ENCODE data around the gene KCTD5.
"Not testable (repeated sequence)": the region's sequence is repeated elsewhere in the genome, so short reads cannot be mapped to it uniquely, and the experiment has no call there.

The KCTD5 gene

DNA sequence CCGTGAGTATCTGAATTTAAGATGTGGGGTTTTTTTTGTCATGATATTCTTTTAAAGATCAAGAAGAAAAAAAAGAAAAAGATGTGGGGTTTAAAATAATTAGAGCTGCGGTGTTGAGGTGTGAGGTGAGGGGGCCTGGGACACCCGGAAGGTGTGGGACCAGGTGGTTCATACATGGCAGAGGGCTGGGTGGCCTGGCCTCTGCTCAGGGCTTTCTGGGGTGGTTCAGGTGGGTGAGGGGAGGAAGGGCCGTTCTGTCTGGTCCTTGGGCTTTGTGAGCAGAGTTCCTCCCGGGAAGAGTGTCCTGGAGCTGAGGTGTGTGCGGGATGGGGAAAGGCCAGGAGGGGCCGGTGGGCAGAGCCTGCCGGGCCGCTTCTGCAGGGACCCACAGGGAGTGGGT, 32.7 kb downstream of the KCTD5 start:
- H3K4me3 Mint-ChIP-seq, result no peak overlapping the region
- intact Hi-C loops (cut with micrococcal nuclease), result no loop called here

DNA sequence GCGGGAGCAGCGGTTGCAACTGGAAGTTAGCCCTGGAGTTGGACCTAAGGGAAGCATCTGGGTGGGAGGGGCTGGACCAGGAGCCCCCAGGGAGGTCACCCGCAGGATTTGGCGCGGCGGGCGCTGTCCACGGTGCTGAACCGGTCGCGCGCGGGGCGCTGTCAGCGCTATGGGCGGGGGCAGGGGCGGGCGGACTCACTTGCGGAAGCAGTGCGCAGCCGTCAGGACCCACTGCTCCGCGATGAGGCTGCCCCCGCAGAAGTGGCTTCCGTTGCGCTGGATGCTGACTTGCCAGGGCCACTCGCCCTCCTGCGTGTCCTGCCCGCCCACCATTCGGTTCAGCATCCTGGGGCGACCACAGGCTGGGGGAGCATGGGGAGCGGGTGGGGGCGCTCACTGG, 33.2 kb downstream of the KCTD5 start:
- Mint-ChIP-seq H3K27ac (no peak overlapping the region), H3K36me3 (ENCODE audit: low read depth) (peaks cover 2% of the 10 kb centered on the region), H3K9me3 (no peaks in the 10 kb centered on the region), H3K4me1 (ENCODE audit: low read depth) (peaks cover 33% of the 10 kb centered on the region), H3K27me3 (peaks cover 31% of the 10 kb centered on the region), H3K4me3 (no peak overlapping the region)
- intact Hi-C loops (cut with micrococcal nuclease), result no loop called here

More for the DNA sequence above, 32.7 kb downstream of the KCTD5 start:
- no peak overlapping the region for H3K27ac Mint-ChIP-seq
- peaks cover 7% of the 10 kb centered on the region for H3K36me3 Mint-ChIP-seq (ENCODE audit: low read depth)
- H3K9me3 Mint-ChIP-seq, result no peaks in the 10 kb centered on the region
- H3K27me3 Mint-ChIP-seq, result peaks cover 31% of the 10 kb centered on the region
- peaks cover 35% of the 10 kb centered on the region for H3K4me1 Mint-ChIP-seq (ENCODE audit: low read depth)

DNA sequence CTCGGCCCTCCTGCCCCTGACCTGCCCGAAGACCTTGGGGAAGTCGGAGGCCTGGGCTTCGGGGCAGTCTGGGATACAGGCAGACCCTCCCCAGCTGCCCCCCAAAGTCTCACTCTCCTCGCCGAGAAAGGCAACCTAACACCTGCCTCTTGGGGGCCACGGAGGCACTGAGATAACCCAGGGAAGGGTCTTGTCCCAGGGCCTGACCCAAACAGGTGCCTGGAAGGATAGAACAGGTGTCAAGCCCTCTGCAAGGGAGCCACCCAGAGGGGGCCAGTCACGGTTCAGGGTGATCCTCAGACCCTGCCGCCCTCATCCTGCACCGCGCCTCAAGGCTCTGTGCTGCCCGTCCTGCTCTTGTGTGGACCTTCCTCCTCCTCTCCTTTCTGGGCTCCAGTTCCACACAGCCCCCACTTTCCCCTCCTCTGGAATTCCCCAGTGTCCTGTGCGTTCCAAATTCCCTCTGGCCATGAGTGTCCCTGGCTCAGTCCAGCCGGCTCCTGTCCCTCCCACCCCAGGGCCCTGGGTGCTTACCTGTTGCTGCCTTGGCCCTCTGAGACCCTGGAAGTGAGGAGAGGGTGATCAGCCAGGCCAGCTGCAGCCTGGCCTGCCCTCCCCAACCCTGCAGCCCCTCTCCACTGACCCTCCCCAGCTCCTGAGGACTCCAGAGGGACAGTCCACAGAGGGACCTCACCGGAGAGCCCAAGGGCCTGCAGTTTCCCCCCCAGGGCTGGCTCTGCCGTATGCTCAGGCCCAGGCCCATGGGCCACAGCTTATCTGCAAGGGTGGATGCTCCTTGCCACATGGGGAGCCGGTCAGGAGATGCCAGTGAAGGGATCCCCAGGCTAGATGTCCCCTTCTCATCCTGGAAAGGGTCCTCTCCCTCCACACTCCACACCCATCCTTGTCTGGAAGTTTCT, 33.9 kb downstream of the KCTD5 start:
- Mint-ChIP-seq H3K4me1 (ENCODE audit: low read depth) (peaks cover 33% of the 10 kb centered on the region), H3K36me3 (ENCODE audit: low read depth) (no peaks in the 10 kb centered on the region), H3K27me3 (peaks cover 31% of the 10 kb centered on the region), H3K27ac (peak overlapping the region; percentile 44), H3K9me3 (no peaks in the 10 kb centered on the region), H3K4me3 (peak overlapping the region; percentile 32)
- intact Hi-C loops (cut with micrococcal nuclease), result no loop called here

DNA sequence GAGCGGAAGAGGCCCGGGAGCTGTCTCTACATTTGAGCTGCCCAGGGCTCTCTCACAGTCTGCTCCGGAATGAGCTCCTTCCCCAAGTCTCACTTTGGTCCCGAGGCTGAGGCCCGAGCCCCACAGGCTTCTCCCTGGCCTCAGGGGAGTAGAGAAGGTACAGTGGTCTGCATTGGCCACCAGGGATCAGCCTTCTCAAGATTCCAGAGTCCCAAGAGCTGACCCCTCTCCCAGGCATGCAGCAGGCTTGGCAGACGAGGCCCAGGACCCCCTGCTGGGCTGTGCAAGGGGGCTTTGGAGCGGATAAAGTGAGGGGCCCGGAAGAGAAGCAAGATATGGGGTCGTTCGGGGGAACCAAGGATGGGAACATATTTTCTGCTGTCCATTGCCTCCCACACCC, 34.6 kb downstream of the KCTD5 start:
- no peak overlapping the region for H3K27ac Mint-ChIP-seq
- no peak overlapping the region for H3K4me3 Mint-ChIP-seq
- no peaks in the 10 kb centered on the region for H3K36me3 Mint-ChIP-seq (ENCODE audit: low read depth)
- peaks cover 31% of the 10 kb centered on the region for H3K27me3 Mint-ChIP-seq
- intact Hi-C loops (cut with micrococcal nuclease), result no loop called here
- H3K9me3 Mint-ChIP-seq, result no peaks in the 10 kb centered on the region
- peaks cover 33% of the 10 kb centered on the region for H3K4me1 Mint-ChIP-seq (ENCODE audit: low read depth)

DNA sequence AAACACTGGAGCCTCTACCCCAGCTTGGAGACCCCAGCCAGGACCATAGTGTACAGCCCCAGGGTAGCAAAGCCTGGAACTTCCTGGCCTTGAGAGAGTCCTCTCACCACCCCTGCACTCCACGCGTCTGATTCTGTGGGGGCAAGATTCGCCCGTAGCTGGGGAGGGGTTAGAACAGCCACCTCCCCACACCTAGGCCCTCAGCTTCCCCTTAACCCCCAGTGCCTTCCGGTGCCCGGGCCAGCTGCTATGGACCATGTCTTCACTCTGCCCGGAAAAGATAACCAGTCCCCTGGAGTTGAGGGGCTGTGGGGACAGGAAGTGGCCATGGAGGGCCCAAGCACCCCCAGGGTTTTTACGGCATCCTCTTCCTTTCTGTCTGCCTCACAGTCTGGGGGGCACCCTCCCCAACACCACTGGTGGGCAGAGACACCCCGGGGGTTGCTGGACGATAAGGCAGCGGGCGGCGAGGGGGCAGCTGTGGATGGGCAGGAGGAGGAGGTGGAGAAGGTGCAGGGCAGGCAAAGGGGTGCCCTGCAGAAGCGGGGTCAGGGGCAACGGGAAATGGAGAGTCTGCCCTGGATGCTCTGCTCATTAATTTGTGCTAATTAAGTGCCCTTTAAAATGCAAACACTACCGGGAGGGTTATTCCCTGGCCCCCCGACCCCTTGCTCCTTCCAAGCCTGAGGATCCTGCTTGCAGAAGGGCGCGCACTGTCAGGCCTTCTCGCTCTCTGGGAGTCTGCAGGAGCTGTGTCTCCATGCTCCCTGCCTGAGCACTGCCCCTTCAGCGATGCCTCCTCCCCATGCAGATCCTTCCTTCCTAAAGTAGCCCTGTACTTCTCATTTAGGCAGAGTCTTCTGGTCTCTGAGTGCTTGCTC, 35.3 kb downstream of the KCTD5 start:
- Mint-ChIP-seq H3K4me1 (ENCODE audit: low read depth) (peaks cover 33% of the 10 kb centered on the region), H3K9me3 (no peaks in the 10 kb centered on the region)

DNA sequence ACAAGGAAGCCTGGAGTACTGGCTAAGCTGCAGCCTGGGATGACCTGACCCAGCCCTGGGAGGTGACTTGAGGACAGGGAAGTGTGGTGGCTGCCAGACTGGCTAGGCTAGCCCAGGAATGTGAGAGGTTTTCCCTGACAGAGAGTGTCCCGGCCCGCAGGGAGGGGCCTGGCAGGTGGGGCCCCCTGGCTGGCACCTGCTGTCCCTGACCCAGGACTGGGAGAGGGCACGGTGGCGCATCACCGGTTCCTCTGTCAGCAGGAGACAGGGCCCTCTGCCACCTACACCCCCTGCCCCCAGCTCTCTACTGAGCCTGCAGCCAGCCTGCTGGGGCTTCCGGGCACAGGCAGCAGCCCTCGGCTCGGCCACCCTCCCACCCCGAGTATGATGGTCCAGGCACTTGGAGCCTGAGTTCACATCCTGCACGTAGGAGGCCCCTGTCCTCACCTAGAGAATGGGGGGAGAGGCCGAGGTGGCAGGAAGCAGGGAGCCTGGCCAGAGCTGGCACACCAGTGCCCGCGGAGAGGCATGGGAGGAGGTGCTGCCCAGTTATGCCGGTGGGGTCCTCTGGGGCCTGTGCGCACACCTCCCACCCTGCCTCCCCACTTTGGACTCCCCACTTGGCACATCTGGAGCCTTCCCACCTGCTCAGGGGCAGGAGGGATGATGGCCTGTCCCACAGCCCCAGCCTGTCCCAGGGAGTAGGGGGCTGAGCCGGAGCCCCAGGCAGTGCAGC, 37.2 kb downstream of the KCTD5 start:
- Mint-ChIP-seq H3K4me3 (peak overlapping the region; percentile 49), H3K36me3 (ENCODE audit: low read depth) (no peaks in the 10 kb centered on the region), H3K4me1 (ENCODE audit: low read depth) (peaks cover 29% of the 10 kb centered on the region), H3K27me3 (peaks cover 29% of the 10 kb centered on the region), H3K9me3 (no peaks in the 10 kb centered on the region), H3K27ac (no peak overlapping the region)
- intact Hi-C loops (cut with micrococcal nuclease), result loop anchor here (2.0 kb wide), 1 partner anchor 33 kb away; the partner anchor contains the start of gene SRRM2

More for the DNA sequence above, 35.3 kb downstream of the KCTD5 start:
- Mint-ChIP-seq H3K4me3 (no peak overlapping the region), H3K27ac (no peak overlapping the region), H3K27me3 (peaks cover 31% of the 10 kb centered on the region), H3K36me3 (ENCODE audit: low read depth) (no peaks in the 10 kb centered on the region)
- intact Hi-C loops (cut with micrococcal nuclease), result no loop called here

DNA sequence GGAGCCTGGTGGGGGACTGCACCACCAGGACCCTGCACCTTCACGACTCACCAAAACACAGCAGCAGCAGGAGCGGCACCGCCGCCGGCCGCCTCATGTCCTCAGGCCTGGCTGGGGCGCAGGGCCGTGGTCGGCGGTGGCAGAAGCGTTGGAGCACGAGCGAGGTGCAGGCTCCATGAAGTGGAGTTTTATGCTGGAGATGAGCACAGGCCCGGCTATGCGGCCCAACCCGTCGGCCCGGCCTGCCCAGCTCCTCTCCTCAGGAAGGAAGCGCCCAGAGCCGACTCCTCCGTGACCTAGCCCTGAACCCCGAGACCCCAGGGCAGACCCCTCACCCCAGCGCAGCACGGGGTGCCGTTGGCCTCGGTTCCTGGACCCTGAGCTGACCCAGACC, 37.7 kb downstream of the KCTD5 start, which contains the start of gene PRSS27:
Gene PRSS27, minus strand, starts transcription at position 161 of the 394 bp plus-strand sequence. Its CDS starts 64 bp downstream, at position 97.
- no peaks in the 10 kb centered on the region for H3K9me3 Mint-ChIP-seq
- H3K4me1 Mint-ChIP-seq (ENCODE audit: low read depth), result peaks cover 25% of the 10 kb centered on the region
- H3K36me3 Mint-ChIP-seq (ENCODE audit: low read depth), result no peaks in the 10 kb centered on the region
- intact Hi-C loops (cut with micrococcal nuclease), result loop anchor here (2.0 kb wide), 1 partner anchor 33 kb away; the partner anchor contains the start of gene SRRM2
- peak within 1 kb of the TSS; percentile 83 for H3K27ac Mint-ChIP-seq
- H3K27me3 Mint-ChIP-seq, result peaks cover 28% of the 10 kb centered on the region
- H3K4me3 Mint-ChIP-seq, result peak within 1 kb of the TSS; percentile 79

DNA sequence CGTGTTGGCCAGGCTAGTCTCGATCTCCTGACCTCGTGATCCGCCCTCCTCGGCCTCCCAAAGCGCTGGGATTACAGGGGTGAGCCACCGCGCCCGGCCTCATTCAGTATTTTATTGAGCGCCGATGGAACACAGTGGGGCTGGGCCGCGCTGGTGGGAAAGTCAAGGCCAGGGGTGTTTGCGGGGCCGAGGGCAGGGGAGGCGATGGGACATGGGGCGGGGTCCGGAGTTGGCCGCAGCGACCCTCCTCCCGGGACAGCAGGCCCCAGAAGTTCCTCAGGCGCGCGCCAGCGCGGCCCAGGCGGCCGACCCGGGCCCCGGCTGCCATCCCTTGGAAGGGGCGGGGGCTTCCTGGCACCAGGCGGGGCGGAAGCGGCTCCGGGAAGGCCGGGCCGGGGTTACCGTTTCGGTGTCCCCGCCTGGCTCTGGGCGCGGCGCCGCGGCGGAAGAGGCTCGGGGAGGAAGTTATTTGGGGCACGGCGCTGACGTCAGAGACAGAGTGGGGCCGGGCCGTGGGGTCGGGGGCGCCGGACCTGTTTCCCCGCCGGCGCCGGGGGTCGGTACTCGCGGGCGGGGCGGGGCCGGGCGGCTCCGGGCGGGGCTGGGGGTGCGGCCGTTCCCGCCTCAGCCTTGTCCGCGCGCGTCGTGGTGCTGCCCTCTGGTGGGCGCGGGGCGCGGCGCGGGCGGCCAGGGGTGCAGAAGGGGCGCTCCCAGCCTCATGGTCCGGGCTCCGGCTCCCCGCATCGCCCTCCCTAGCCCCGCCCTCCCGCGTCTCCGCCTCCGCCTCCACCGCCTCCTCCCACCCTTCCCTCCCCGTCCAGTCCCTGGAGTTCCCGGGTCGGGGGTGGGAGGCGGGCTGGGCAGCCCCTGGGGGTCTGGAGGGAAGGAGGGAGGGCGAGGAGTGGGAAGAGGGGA, 38.7 kb downstream of the KCTD5 start:
- Mint-ChIP-seq H3K4me3 (peak overlapping the region; percentile 79), H3K4me1 (ENCODE audit: low read depth) (peaks cover 16% of the 10 kb centered on the region), H3K36me3 (ENCODE audit: low read depth) (no peaks in the 10 kb centered on the region), H3K9me3 (no peaks in the 10 kb centered on the region), H3K27me3 (peaks cover 27% of the 10 kb centered on the region), H3K27ac (peak overlapping the region; percentile 83)
- intact Hi-C loops (cut with micrococcal nuclease), result loop anchor here (2.0 kb wide), 1 partner anchor 32 kb away; the partner anchor contains the start of gene SRRM2

DNA sequence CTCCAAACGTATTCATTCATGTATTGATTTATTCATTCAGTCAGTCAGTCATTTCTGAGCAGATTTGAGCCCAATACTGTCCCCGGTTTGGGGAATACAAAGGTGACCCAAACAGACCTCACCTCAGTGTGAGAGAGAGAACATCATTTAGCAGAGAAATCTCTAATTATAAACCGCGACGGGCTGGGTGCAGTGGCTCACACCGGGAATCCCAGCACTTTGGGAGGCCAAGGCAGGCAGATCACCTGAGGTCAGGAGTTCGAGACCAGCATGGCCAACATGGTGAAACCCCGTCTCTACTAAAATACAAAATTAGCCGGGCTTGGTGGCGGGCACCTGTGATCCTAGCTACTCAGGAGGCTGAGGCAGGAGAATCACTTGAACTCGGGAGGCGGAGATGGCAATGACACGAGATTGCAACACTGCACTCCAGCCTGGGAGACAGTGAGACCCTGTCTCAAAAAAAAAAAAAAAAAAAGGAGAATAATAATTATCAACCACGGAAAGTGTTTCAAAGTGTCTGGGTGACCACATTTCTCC, 39.4 kb downstream of the KCTD5 start:
- Mint-ChIP-seq H3K4me3 (peak overlapping the region; percentile 42), H3K4me1 (ENCODE audit: low read depth) (peaks cover 10% of the 10 kb centered on the region), H3K27me3 (peaks cover 19% of the 10 kb centered on the region)
- H3K9me3 Mint-ChIP-seq; H3K36me3 Mint-ChIP-seq (ENCODE audit: low read depth); H3K27ac Mint-ChIP-seq: not testable (repeated sequence)
- intact Hi-C loops (cut with micrococcal nuclease), result loop anchor here (2.0 kb wide), 1 partner anchor 31 kb away; the partner anchor contains the start of gene SRRM2

DNA sequence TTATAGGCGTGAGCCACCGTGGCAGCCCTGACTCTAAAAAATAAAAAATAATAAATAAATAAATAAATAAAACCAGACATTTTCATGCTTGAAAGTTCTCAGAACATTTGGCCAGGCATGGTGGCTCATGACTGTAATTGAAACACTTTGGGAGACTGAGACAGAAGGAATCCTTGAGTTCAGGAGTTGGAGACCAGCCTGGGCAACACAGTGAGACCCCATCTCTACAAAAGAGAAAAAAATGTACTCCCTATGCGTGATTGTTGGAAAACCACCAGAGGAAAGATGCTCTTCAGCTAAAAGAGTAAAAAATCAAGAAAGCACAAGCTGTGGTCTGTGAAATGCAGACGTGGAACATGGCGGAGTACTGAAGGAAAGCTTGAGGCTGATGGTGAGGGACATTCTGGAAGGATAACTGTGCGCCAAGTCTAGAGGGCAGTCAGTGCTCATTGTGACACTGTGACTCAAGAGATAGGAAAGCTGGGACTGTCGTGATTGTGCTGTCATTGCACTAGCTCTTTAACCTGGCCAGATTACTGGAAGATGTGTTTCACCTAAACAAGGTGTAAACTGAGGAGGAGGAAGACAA, 41.9 kb downstream of the KCTD5 start:
- Mint-ChIP-seq H3K27ac (no peak overlapping the region), H3K27me3 (peaks cover 14% of the 10 kb centered on the region), H3K4me3 (no peak overlapping the region), H3K36me3 (ENCODE audit: low read depth) (no peaks in the 10 kb centered on the region), H3K9me3 (no peaks in the 10 kb centered on the region), H3K4me1 (ENCODE audit: low read depth) (peaks cover 10% of the 10 kb centered on the region)
- intact Hi-C loops (cut with micrococcal nuclease), result no loop called here

DNA sequence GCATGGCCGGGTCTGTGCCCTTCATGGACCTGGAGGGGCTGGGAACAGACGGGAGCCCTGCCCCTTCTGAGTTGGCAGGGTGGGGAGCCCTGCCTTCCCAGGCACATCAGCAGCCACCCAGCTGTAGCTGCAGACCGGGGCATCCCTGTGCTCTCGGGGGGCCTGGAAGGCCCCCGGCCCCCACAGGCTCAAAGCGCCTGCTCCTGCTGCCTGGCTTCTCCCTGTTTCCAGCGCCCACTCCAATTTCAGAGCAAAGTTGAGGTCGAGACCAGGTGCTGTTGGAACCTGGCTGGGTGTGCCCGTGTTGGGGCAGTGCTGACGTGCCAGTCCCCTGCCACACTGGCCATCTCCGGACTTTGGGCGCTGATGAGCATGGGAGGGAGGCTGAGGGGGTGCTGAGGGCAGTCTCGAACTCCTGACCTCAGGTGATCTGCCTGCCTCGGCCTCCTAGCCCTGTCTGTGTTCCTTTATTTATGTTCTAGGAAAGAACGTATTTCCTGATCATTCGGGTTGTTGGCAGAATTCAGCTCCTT, 42.6 kb downstream of the KCTD5 start:
- Mint-ChIP-seq H3K9me3 (no peaks in the 10 kb centered on the region), H3K36me3 (ENCODE audit: low read depth) (no peaks in the 10 kb centered on the region), H3K4me3 (no peak overlapping the region), H3K27me3 (peaks cover 14% of the 10 kb centered on the region), H3K4me1 (ENCODE audit: low read depth) (peaks cover 9% of the 10 kb centered on the region), H3K27ac (no peak overlapping the region)
- intact Hi-C loops (cut with micrococcal nuclease), result no loop called here

DNA sequence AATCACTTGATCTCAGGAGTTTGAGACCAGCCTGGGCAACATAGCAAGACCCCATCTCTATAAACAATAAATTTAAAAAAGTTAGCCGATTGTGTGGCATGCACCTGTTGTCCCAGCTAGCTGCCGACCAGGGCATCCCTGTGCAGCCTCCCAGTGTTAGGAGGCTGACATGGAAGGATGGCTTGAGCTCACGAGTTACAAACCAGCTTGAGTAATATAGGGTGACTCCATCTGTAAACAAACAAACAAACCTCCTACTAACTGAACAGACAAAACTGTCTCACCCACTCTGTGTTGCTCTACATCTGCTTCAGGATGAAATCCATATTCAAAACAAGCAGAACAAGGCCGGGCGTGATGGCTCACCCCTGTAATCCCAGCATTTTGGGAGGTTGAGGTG, 44.6 kb downstream of the KCTD5 start:
- Mint-ChIP-seq H3K36me3 (ENCODE audit: low read depth) (no peaks in the 10 kb centered on the region), H3K4me1 (ENCODE audit: low read depth) (peaks cover 5% of the 10 kb centered on the region), H3K4me3 (no peak overlapping the region), H3K9me3 (no peaks in the 10 kb centered on the region), H3K27ac (no peak overlapping the region), H3K27me3 (peaks cover 14% of the 10 kb centered on the region)
- intact Hi-C loops (cut with micrococcal nuclease), result no loop called here

All from dendritic cell treated with granulocyte-macrophage colony-stimulating factor and Interleukin-4, amounts not matched to agents 40 ng/mL and 50 ng/mL, for 4 days (primary cell).